T47D (cell line): Measurements from ENCODE around the gene ECE1.

Source experiments
- DNase-seq, 2 experiments: peaks; one replicate each; pipeline versions ENCODE4 v3.0.0 to v3.0.0-alpha.2; 2011 to 2012; ENCODE audit warnings: low read depth in 1 of 2, low spot score in 1 of 2
- JUND ChIP-seq: IDR thresholded peaks from 2 replicates; pipeline ENCODE4 v1.6.1; 2012; ENCODE audit warnings: low read depth
- in situ Hi-C: cut with HindIII; loops from 2 replicates; pipeline ENCODE4 v1.10.0; 2016; ENCODE audit warnings: low sequenced_read_pairs, low pct_unique_long_range_greater_than_20kb

ECE1 gene

GRCh38 chr1:21312407-21312992 is 22.2 kb upstream of the ECE1 start:
- in situ Hi-C loops, result no loop called here

GRCh38 chr1:21311016-21311415 is 20.8 kb upstream of the ECE1 start:
- no peak for DNase-seq
- no peak for TF ChIP-seq JUND
- in situ Hi-C loops, result no loop called here

More at GRCh38 chr1:21312407-21312992, 22.2 kb upstream of the ECE1 start:
- TF ChIP-seq JUND, result no peak
- no peak for DNase-seq

- no peak for DNase-seq
These were observed 18.8 kb upstream of the ECE1 start for GRCh38 chr1:21308847-21309652.

GRCh38 chr1:21308330-21308729 is 18.1 kb upstream of the ECE1 start:
- no peak for TF ChIP-seq JUND
- no peak for DNase-seq
- in situ Hi-C loops, result no loop called here

More at GRCh38 chr1:21308847-21309652, 18.8 kb upstream of the ECE1 start:
- no peak for TF ChIP-seq JUND
- in situ Hi-C loops, result no loop called here

- no peak for DNase-seq
- TF ChIP-seq JUND, result no peak
- in situ Hi-C loops, result no loop called here
These were observed 17.5 kb upstream of the ECE1 start for GRCh38 chr1:21307663-21308305.

GRCh38 chr1:21307210-21307609 is 16.9 kb upstream of the ECE1 start:
- DNase-seq, result no peak
- in situ Hi-C loops, result no loop called here
- TF ChIP-seq JUND, result no peak

- TF ChIP-seq JUND, result no peak
- DNase-seq, result no peak
- in situ Hi-C loops, result no loop called here
These were observed 15.6 kb upstream of the ECE1 start for GRCh38 chr1:21305900-21306189.

- in situ Hi-C loops, result no loop called here
- TF ChIP-seq JUND, result no peak
- no peak for DNase-seq
These were observed 15.1 kb upstream of the ECE1 start for GRCh38 chr1:21305155-21305899.

GRCh38 chr1:21304488-21304887 is 14.2 kb upstream of the ECE1 start:
- in situ Hi-C loops, result no loop called here
- no peak for DNase-seq
- no peak for TF ChIP-seq JUND

GRCh38 chr1:21302747-21303715 is 12.8 kb upstream of the ECE1 start:
- DNase-seq, result no peak
- no peak for TF ChIP-seq JUND
- in situ Hi-C loops, result no loop called here

GRCh38 chr1:21301794-21302440 is 11.7 kb upstream of the ECE1 start:
- DNase-seq, result no peak
- TF ChIP-seq JUND, result no peak

GRCh38 chr1:21300774-21301173 is 10.5 kb upstream of the ECE1 start:
- TF ChIP-seq JUND, result no peak
- in situ Hi-C loops, result no loop called here
- no peak for DNase-seq

More at GRCh38 chr1:21301794-21302440, 11.7 kb upstream of the ECE1 start:
- in situ Hi-C loops, result no loop called here
